Transverse colon (tissue), 4 donors: ENCODE measurements around the gene EIF2S3B. TPM values are rescaled to one million over a fixed set of nuclear protein-coding genes. Genes with fewer than 3 reads are reported as not detected.

ENCODE experiments used
- DNase-seq: peaks from one replicate; pipeline ENCODE4 v3.0.0-alpha.2; 2019
- H3K27ac ChIP-seq, 4 donors: fragments of 200-600 bp; sonication (generic); 2 replicates each; pipeline ENCODE4 v1.5.1; 2016 to 2018; ENCODE audit warnings: inconsistent platforms in 4 of 4
- H3K27me3 ChIP-seq: fragments of 200-600 bp; sonication (generic); 2 replicates; pipeline ENCODE4 v1.5.1; 2017; ENCODE audit warnings: inconsistent platforms
- H3K36me3 ChIP-seq, 4 donors: fragments of 200-600 bp; sonication (generic); 2 replicates each; pipeline ENCODE4 v1.5.1; 2017 to 2019; ENCODE audit warnings: inconsistent platforms in 4 of 4
- H3K4me1 ChIP-seq, 4 donors: fragments of 200-600 bp; sonication (generic); 2 replicates each; pipeline ENCODE4 v1.5.1; 2017 to 2020; ENCODE audit warnings: inconsistent platforms in 4 of 4
- H3K4me3 ChIP-seq, 4 donors: fragments of 200-600 bp; sonication (generic); 1 replicate in 1 of 4; 2 replicates in 3 of 4; pipeline versions ENCODE4 v1.5.1 to v1.6.1; 2017 to 2019; ENCODE audit warnings: inconsistent platforms in 4 of 4
- H3K9me3 ChIP-seq, 2 donors: fragments of 200-600 bp; sonication (generic); 2 replicates each; pipeline ENCODE4 v1.5.1; 2017 to 2019; ENCODE audit warnings: inconsistent platforms in 2 of 2
- EP300 ChIP-seq: sonication (generic); formaldehyde crosslinking; IDR thresholded peaks from one replicate; pipeline ENCODE4 v1.6.1; 2017; ENCODE audit warnings: antibody characterized with exemption, low read depth
- POLR2A ChIP-seq: fragments of 450-650 bp; IDR thresholded peaks from one replicate; pipeline ENCODE4 v1.6.1; 2016; ENCODE audit warnings: antibody characterized with exemption, mild to moderate bottlenecking, moderate library complexity
- POLR2AphosphoS5 ChIP-seq, 3 donors: sonication (generic); formaldehyde crosslinking; IDR thresholded peaks; one replicate each; pipeline ENCODE4 v1.6.1; 2016; ENCODE audit warnings: antibody characterized with exemption in 3 of 3
- WGBS, 2 donors: methylation state at CpG; one replicate each; pipeline ENCODE4 v1.1.5; 2018; ENCODE audit warnings: low coverage in 1 of 2; 5-methylcytosine and 5-hydroxymethylcytosine counted together
- in situ Hi-C, 4 donors: fragments of 200-750 bp; cut with MboI; loops; one replicate each; pipeline versions ENCODE4 v1.15.0 to v1.15.1; 2017; ENCODE audit warnings: low sequenced_read_pairs in 3 of 4, low pct_ligation_motif_present in 1 of 4, low pct_unique_long_range_greater_than_20kb in 1 of 4
- intact Hi-C: fragments of 100-400 bp; cut with DNase I; formaldehyde crosslinking; loops from one replicate; pipeline ENCODE4 v1.15.1; 2023; ENCODE audit warnings: low total_unique reads
- total RNA-seq, 4 donors: library from RNA; depleted of rRNA; stranded (reverse); fragments of >200 nt; gene quantifications; one replicate each; pipeline ENCODE4 v1.1.0, GENCODE V29; 2016
- TF ChIP-seq, protein P1 (sequence below), 5 experiments: fragments of 200-600 bp in 3 of 5; fragments of 450-650 bp in 2 of 5; sonication (generic) in 3 of 5; IDR thresholded peaks; 1 replicate in 2 of 5; 2 replicates in 3 of 5; pipeline ENCODE4 v1.5.1; 2016 to 2017; ENCODE audit warnings: antibody characterized with exemption in 5 of 5, inconsistent platforms in 3 of 5, mild to moderate bottlenecking in 2 of 5, moderate library complexity in 1 of 5

EIF2S3B gene
- total RNA-seq, 4 donors from 2014 or later: 0.41 TPM; not detected in 3

DNA sequence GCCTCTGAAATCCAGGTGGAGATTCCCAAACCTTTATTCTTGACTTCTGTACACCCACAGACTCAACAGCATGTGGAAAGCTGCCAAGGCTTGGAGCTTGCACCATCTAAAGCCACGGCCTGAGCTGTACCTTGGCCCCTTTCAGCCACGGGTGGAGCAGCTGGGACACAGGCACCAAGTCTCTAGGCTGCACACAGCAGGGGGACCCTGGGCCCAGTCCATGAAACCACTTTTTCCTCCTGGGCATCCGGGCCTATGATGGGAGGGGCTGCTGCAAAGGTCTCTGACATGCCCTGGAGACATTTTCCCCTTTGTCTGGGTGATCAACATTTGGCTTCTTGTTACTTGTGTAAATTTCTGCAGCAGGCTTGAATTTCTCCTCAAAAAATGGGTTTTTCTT is 32.0 kb downstream of the EIF2S3B start:
- Histone ChIP-seq H3K4me3 (no peak overlapping the region), H3K27ac (no peak overlapping the region)
- in situ Hi-C loops: loop anchor here in 1 of 4 donors (25.0 kb wide), 1 partner anchor 200 kb away; no protein-coding TSS in a partner anchor

DNA sequence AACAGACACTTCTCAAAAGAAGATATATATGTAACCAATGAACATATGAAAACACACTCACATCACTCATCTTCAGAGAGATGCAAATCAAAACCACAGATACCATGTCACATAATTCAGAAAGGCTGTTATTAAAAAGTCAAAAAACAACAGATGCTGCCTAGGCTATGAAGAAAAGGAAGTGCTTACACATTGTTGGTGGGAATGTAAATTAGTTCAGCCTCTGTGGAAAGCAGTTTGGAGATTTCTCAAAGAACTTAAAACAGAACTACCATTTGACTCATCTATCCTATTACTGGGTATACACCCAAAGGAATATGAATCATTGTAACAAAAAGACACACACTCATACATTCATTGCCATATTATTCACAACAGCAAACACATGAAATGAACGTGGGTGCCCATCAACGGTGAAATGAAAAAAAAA is 35.1 kb downstream of the EIF2S3B start:
- no peaks in the 10 kb centered on the region for H3K9me3 ChIP-seq

More for the DNA sequence above, 32.0 kb downstream of the EIF2S3B start:
- Histone ChIP-seq H3K27me3 (no peaks in the 10 kb centered on the region), H3K4me1 (no peaks in the 10 kb centered on the region), H3K9me3 (no peaks in the 10 kb centered on the region), H3K36me3 (no peaks in the 10 kb centered on the region)
- TF ChIP-seq, protein P1, sequence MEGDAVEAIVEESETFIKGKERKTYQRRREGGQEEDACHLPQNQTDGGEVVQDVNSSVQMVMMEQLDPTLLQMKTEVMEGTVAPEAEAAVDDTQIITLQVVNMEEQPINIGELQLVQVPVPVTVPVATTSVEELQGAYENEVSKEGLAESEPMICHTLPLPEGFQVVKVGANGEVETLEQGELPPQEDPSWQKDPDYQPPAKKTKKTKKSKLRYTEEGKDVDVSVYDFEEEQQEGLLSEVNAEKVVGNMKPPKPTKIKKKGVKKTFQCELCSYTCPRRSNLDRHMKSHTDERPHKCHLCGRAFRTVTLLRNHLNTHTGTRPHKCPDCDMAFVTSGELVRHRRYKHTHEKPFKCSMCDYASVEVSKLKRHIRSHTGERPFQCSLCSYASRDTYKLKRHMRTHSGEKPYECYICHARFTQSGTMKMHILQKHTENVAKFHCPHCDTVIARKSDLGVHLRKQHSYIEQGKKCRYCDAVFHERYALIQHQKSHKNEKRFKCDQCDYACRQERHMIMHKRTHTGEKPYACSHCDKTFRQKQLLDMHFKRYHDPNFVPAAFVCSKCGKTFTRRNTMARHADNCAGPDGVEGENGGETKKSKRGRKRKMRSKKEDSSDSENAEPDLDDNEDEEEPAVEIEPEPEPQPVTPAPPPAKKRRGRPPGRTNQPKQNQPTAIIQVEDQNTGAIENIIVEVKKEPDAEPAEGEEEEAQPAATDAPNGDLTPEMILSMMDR (IDR thresholded peaks at IDR 0.05): no peak
- TF ChIP-seq POLR2AphosphoS5 (IDR thresholded peaks at IDR 0.05) (no peak), POLR2A (no peak), EP300 (no peak)
- intact Hi-C loops: no loop called here
- DNase-seq: no peak
- 57% methylated on average over 3 of the region's 3 CpGs; no CpG with 5 or more reads in 1 of the 2 donors for WGBS, 2 donors

DNA sequence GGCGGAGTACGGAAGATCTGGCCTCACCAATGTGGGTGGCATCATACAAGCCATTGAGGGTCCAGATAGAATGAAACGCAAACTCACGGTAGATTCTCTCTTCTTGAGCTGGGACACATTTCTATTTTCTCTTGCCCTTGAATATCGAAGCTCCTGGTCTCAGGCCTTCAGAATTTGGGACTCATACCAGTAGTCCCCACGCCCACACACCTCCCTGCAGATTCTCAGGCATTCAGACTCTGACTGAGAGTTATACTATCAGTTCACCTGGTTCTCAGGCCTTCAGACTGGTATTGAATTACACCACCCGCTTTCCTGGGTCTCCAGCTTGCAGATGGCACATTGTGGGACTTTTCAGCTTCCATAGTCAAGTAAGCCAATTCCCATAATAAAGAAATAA is 37.8 kb downstream of the EIF2S3B start:
- WGBS, 2 donors: 80 to 100% methylated on average over 3 to 7 of the region's 7 CpGs

More for the DNA sequence above, 35.1 kb downstream of the EIF2S3B start:
- Histone ChIP-seq H3K36me3 (no peaks in the 10 kb centered on the region), H3K4me3 (no peak overlapping the region), H3K4me1 (no peaks in the 10 kb centered on the region), H3K27me3 (no peaks in the 10 kb centered on the region), H3K27ac (no peak overlapping the region)
- DNase-seq: no peak
- intact Hi-C loops (no loop called here), in situ Hi-C loops (loop anchor here in 1 of 4 donors (25.0 kb wide), 1 partner anchor 203 kb away; no protein-coding TSS in a partner anchor)
- TF ChIP-seq POLR2AphosphoS5 (IDR thresholded peaks at IDR 0.05) (no peak), EP300 (no peak), POLR2A (no peak)
- TF ChIP-seq, protein P1 (IDR thresholded peaks at IDR 0.05): no peak
- 58 to 74% methylated on average over 2 of the region's 2 CpGs for WGBS, 2 donors

DNA sequence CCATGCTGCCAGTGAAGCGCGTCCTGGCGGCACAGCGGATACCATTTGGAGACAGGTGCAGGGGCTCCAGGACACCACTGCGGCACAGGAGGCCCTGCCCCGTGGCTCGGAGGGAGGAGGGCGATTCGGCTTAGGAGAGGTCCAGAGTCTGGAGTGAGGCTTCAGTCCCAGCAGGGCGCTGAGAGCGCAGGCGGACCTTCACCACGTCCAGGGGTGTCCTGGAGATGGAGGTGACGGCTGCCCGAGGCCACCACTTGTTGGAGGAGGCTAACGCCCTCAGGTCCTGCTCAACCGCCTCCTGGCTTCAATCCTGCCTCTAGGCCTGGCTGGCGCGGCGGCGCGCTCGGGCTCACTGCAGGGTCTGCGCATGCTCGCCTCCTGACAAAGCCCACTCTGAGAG is 45.7 kb downstream of the EIF2S3B start:
- no peaks in the 10 kb centered on the region for H3K9me3 ChIP-seq
- no peaks in the 10 kb centered on the region for H3K27me3 ChIP-seq
- intact Hi-C loops (no loop called here), in situ Hi-C loops (loop anchor here (10.0 to 25.0 kb wide), 4 partner anchors 214 to 314 kb away; partner anchors contain the start of gene KLRD1 (in 1 of the 4))
- DNase-seq: no peak
- no peak overlapping the region for H3K4me3 ChIP-seq
- H3K4me1 ChIP-seq: no peaks in the 10 kb centered on the region
- H3K27ac ChIP-seq: no peak overlapping the region
- WGBS, 2 donors: 94% methylated on average over 25 of the region's 25 CpGs; no CpG with 5 or more reads in 1 of the 2 donors
- TF ChIP-seq EP300 (no peak), POLR2AphosphoS5 (IDR thresholded peaks at IDR 0.05) (no peak), POLR2A (no peak)
- TF ChIP-seq, protein P1 (IDR thresholded peaks at IDR 0.05): no peak
- H3K36me3 ChIP-seq: no peaks in the 10 kb centered on the region

More for the DNA sequence above, 37.8 kb downstream of the EIF2S3B start:
- Histone ChIP-seq H3K9me3 (no peaks in the 10 kb centered on the region), H3K4me1 (no peaks in the 10 kb centered on the region), H3K4me3 (no peak overlapping the region), H3K36me3 (no peaks in the 10 kb centered on the region), H3K27ac (no peak overlapping the region), H3K27me3 (no peaks in the 10 kb centered on the region)
- TF ChIP-seq POLR2AphosphoS5 (IDR thresholded peaks at IDR 0.05): no peak
- TF ChIP-seq EP300: no peak
- no peak for TF ChIP-seq POLR2A
- TF ChIP-seq, protein P1 (IDR thresholded peaks at IDR 0.05): no peak
- in situ Hi-C loops: loop anchor here in 1 of 4 donors (25.0 kb wide), 1 partner anchor 206 kb away; no protein-coding TSS in a partner anchor
- intact Hi-C loops: no loop called here
- no peak for DNase-seq
